ENCODE results near the gene CDH4.

GRCh38 chr20:61609461-61609860 is 357.4 kb downstream of the CDH4 start:
- TF ChIP-seq RAD21 (IDR thresholded peaks at IDR 0.05; ENCODE audit: low read length) (no peak), RCOR1 (IDR thresholded peaks at IDR 0.05; ENCODE audit: insufficient replicate concordance, low read length) (no peak), USF2 (IDR thresholded peaks at IDR 0.05; ENCODE audit: low read depth, low read length) (no peak), CTCF (conservative IDR thresholded peaks at IDR 0.05; ENCODE audit: low read depth, low read length) (no peak), RFX5 (IDR thresholded peaks at IDR 0.05; ENCODE audit: low read depth, low read length) (no peak), BHLHE40 (IDR thresholded peaks at IDR 0.05; ENCODE audit: low read depth, low read length) (no peak), MXI1 (IDR thresholded peaks at IDR 0.05; ENCODE audit: borderline replicate concordance, low read depth, low read length) (no peak), CEBPB (IDR thresholded peaks at IDR 0.05; ENCODE audit: low read depth, low read length) (no peak), POLR2A (IDR thresholded peaks at IDR 0.05; ENCODE audit: low read depth, low read length) (no peak), NFE2L2 (IDR thresholded peaks at IDR 0.05; ENCODE audit: low read depth, low read length) (no peak)

Data from IMR-90 (cell line).